Omental fat pad (tissue), 4 donors: ENCODE measurements around the gene PSMD6. TPM values are rescaled to one million over a fixed set of nuclear protein-coding genes. Genes with fewer than 3 reads are reported as not detected.

Experiments
- ATAC-seq: fragments of 150-250 bp; one replicate; pipeline ENCODE4 v1.9.1; 2016; ENCODE audit warnings: mild to moderate bottlenecking, moderate library complexity; ENCODE audit not compliant: low FRiP score
- DNase-seq: peaks from one replicate; pipeline ENCODE4 v3.0.0-alpha.2; 2019; ENCODE audit warnings: low spot score
- total RNA-seq, 4 donors: library from RNA; depleted of rRNA; stranded (reverse); fragments of >200 nt; gene quantifications; one replicate each; pipeline ENCODE4 v1.1.0, GENCODE V29; 2016
- TF ChIP-seq, protein P1 (sequence below), 3 donors: fragments of 450-650 bp; IDR thresholded peaks; one replicate each; pipeline ENCODE4 v1.5.1; 2016 to 2017; ENCODE audit warnings: antibody characterized with exemption in 3 of 3, mild to moderate bottlenecking in 3 of 3, moderate library complexity in 2 of 3

The PSMD6 gene
- total RNA-seq, 4 donors from 2014 or later = 52.8 to 86.2 (median 53.4) TPM

DNA sequence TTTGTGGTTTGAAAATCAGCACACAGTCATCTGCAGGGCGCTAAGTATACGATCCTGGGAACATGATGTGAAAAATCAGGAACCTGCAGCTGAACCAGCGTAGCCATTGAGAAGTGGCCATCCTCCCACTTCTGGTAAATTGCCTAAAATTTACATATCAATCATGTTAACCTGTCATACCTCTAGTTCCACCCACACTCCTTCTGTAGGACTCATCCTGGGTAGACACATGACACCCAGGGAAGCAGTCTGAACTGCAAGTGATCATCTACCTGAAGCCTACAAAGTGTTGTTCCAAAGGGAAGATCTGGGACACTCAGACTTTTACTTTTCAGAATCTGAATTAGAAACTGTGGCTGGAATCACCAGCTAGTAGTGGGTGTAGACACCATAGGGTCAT, 5.5 kb upstream of the PSMD6 start:
- TF ChIP-seq, protein P1, sequence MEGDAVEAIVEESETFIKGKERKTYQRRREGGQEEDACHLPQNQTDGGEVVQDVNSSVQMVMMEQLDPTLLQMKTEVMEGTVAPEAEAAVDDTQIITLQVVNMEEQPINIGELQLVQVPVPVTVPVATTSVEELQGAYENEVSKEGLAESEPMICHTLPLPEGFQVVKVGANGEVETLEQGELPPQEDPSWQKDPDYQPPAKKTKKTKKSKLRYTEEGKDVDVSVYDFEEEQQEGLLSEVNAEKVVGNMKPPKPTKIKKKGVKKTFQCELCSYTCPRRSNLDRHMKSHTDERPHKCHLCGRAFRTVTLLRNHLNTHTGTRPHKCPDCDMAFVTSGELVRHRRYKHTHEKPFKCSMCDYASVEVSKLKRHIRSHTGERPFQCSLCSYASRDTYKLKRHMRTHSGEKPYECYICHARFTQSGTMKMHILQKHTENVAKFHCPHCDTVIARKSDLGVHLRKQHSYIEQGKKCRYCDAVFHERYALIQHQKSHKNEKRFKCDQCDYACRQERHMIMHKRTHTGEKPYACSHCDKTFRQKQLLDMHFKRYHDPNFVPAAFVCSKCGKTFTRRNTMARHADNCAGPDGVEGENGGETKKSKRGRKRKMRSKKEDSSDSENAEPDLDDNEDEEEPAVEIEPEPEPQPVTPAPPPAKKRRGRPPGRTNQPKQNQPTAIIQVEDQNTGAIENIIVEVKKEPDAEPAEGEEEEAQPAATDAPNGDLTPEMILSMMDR (IDR thresholded peaks at IDR 0.05) = no peak
- no peak for DNase-seq
- no peak for ATAC-seq

- no peak for DNase-seq
- TF ChIP-seq, protein P1 (IDR thresholded peaks at IDR 0.05) = no peak
- no peak for ATAC-seq
Observed at GRCh38 chr3:64027658-64028057, 4.4 kb upstream of the PSMD6 start.

DNA sequence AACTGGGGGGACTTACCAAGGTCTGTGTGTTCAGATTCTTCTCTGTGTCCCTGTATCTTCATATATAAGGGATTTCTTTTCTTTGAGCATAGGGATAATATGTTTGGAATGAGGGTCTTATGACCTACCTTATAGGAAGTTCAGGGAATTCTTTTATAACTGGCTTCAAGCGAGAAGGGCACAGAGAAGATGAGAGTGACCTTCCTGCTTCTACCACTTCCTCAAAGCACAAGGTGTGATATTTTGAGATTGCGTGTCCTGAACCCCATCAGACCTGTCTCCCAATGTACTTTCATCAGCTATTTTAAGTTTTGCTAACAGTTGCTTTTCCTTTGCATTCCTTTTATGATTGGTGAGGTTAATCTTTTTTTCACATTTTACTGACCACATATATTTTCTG, 3.1 kb upstream of the PSMD6 start:
- TF ChIP-seq, protein P1 (IDR thresholded peaks at IDR 0.05) = no peak
- DNase-seq (no peak), ATAC-seq (no peak)

- no peak for DNase-seq
- no peak for ATAC-seq
- TF ChIP-seq, protein P1 (IDR thresholded peaks at IDR 0.05) = no peak
Observed at GRCh38 chr3:64023861-64024223, 548 bp upstream of the PSMD6 start.

- TF ChIP-seq, protein P1 (IDR thresholded peaks at IDR 0.05) = no peak
- peak; percentile 35 for ATAC-seq
- DNase-seq = no peak
Observed at GRCh38 chr3:64022451-64023186, 675 bp downstream of the PSMD6 start.

DNA sequence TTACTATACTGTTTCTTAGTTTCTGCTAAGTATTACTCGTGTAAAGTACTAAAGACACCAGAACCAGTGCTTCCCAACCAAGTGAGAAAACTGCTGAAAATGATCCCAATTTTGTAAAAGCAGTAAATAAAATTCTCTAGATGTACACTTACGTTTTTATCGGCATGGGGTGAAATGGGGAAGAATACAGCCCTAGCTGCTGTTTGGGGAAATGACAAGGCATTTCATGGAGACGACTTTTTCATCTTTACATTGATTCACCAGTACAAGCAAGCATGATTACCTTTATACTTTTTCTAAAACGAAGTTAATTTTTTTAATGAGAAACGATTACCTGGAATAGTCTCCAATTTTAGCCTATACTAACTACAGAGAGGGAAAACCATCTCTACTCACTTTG, 1.4 kb downstream of the PSMD6 start:
- TF ChIP-seq, protein P1 (IDR thresholded peaks at IDR 0.05) = no peak
- ATAC-seq = no peak
- no peak for DNase-seq

GRCh38 chr3:64019879-64020278, 3.4 kb downstream of the PSMD6 start:
- TF ChIP-seq, protein P1 (IDR thresholded peaks at IDR 0.05) = no peak
- ATAC-seq = no peak
- no peak for DNase-seq
